ENCODE results near the gene OTX1. TPM values are rescaled to one million over a fixed set of nuclear protein-coding genes. Genes with fewer than 3 reads are reported as not detected.

The OTX1 gene
- total RNA-seq, 1 donor from 2014 or later: 0.87 TPM

GRCh38 chr2:63051042-63051794, 588 bp downstream of the OTX1 start:
- Mint-ChIP-seq H3K36me3 (no peaks in the 10 kb centered on the region), H3K9me3 (no peaks in the 10 kb centered on the region), H3K4me1 (peaks cover 46% of the 10 kb centered on the region), H3K4me3 (peak overlapping the region; percentile 72), H3K27ac (peak overlapping the region; percentile 19), H3K27me3 (ENCODE audit: low read depth) (peaks cover 96% of the 10 kb centered on the region)
- DNase-seq (ENCODE audit: low spot score in 2 of 2, unreplicated experiment in 2 of 2): peak in 1 of 2 experiments; percentile 59
- TF ChIP-seq CTCF (IDR thresholded peaks at IDR 0.05; ENCODE audit: unreplicated experiment): no peak

GRCh38 chr2:63051795-63052333, 1.2 kb downstream of the OTX1 start:
- H3K4me3 Mint-ChIP-seq: peak overlapping the region; percentile 28
- no peak for TF ChIP-seq CTCF (IDR thresholded peaks at IDR 0.05; ENCODE audit: unreplicated experiment)
- DNase-seq (ENCODE audit: low spot score in 2 of 2, unreplicated experiment in 2 of 2): no peak
- H3K27me3 Mint-ChIP-seq (ENCODE audit: low read depth): peaks cover 96% of the 10 kb centered on the region
- H3K27ac Mint-ChIP-seq: no peak overlapping the region
- H3K36me3 Mint-ChIP-seq: no peaks in the 10 kb centered on the region
- H3K4me1 Mint-ChIP-seq: peaks cover 49% of the 10 kb centered on the region
- H3K9me3 Mint-ChIP-seq: no peaks in the 10 kb centered on the region

- H3K9me3 Mint-ChIP-seq: no peaks in the 10 kb centered on the region
- peaks cover 96% of the 10 kb centered on the region for H3K27me3 Mint-ChIP-seq (ENCODE audit: low read depth)
- TF ChIP-seq CTCF (IDR thresholded peaks at IDR 0.05; ENCODE audit: unreplicated experiment): no peak
- peaks cover 49% of the 10 kb centered on the region for H3K4me1 Mint-ChIP-seq
- peak overlapping the region; percentile 28 for H3K4me3 Mint-ChIP-seq
- no peak overlapping the region for H3K27ac Mint-ChIP-seq
- DNase-seq (ENCODE audit: low spot score in 2 of 2, unreplicated experiment in 2 of 2): no peak
- no peaks in the 10 kb centered on the region for H3K36me3 Mint-ChIP-seq
Observed at GRCh38 chr2:63052411-63053080, 1.9 kb downstream of the OTX1 start.

- Mint-ChIP-seq H3K27me3 (ENCODE audit: low read depth) (peaks cover 96% of the 10 kb centered on the region), H3K4me3 (no peak overlapping the region), H3K27ac (no peak overlapping the region), H3K36me3 (no peaks in the 10 kb centered on the region), H3K4me1 (peaks cover 48% of the 10 kb centered on the region), H3K9me3 (no peaks in the 10 kb centered on the region)
- TF ChIP-seq CTCF (IDR thresholded peaks at IDR 0.05; ENCODE audit: unreplicated experiment): no peak
- DNase-seq (ENCODE audit: low spot score in 2 of 2, unreplicated experiment in 2 of 2): no peak
Observed at GRCh38 chr2:63053081-63053888, 2.7 kb downstream of the OTX1 start.

- no peaks in the 10 kb centered on the region for H3K36me3 Mint-ChIP-seq
- H3K27ac Mint-ChIP-seq: no peak overlapping the region
Observed at GRCh38 chr2:63053889-63054602, 3.4 kb downstream of the OTX1 start.

More at GRCh38 chr2:63053889-63054602, 3.4 kb downstream of the OTX1 start:
- Mint-ChIP-seq H3K4me3 (peak overlapping the region; percentile 36), H3K27me3 (ENCODE audit: low read depth) (peaks cover 94% of the 10 kb centered on the region), H3K9me3 (no peaks in the 10 kb centered on the region), H3K4me1 (peaks cover 48% of the 10 kb centered on the region)
- DNase-seq (ENCODE audit: low spot score in 2 of 2, unreplicated experiment in 2 of 2): peak in 1 of 2 experiments; percentile 56
- peak; percentile 44 for TF ChIP-seq CTCF (IDR thresholded peaks at IDR 0.05; ENCODE audit: unreplicated experiment)

All from mesothelial cell of epicardium (in vitro differentiated cells).